ENCODE results near the gene OR6J1.
"Not testable (repeated sequence)": the region's sequence is repeated elsewhere in the genome, so short reads cannot be mapped to it uniquely, and the experiment has no call there.

OR6J1 gene

DNA sequence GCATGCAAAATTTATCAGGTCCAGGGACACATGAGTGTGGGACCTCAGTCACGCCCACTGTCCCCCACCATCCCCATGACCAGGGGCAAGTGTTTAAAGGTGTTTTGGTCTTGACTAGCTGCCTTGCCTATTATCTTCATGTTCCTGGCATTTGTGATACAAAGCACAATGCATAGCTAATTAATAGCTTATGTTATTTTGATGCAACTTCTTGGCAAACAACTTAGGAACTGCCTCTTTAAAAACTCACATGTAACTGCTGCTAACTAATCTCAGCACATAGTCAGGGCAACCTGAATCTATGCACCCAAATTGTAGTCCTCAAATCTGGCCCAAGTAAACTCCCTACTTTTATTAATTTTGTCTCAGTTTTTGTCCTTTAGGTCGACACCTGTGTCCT is 7.4 kb upstream of the OR6J1 start:
- DNase-seq (ENCODE audit: low read depth in 2 of 2, low spot score in 1 of 2): no peak

DNA sequence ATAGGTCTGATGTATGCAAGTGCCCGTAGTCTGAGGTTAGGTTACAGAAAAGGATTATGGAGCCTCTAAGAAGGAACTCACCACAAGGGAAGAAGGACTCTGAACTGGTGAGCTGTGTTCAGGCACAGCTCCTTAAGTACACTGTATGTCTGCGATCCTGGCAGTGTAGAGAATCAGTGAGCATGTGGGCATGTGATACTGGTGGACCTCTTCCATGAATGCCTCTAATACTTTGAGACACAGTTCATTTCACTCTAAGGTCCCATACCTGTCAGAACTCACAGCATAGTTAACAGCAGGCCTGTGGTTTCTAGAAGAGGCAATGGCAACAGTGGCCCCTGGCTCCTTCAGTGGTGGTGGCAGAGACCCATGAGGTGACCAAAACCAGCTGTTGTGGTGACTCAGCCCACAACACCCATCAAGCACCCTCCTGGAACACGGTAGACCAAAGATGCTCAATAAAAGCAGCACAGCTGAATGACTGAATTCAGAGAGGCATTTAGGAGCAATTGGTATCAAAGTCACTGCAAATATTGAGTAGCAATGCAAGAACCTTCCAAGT is 6.9 kb upstream of the OR6J1 start:
- DNase-seq (ENCODE audit: low read depth in 2 of 2, low spot score in 1 of 2): no peak

DNA sequence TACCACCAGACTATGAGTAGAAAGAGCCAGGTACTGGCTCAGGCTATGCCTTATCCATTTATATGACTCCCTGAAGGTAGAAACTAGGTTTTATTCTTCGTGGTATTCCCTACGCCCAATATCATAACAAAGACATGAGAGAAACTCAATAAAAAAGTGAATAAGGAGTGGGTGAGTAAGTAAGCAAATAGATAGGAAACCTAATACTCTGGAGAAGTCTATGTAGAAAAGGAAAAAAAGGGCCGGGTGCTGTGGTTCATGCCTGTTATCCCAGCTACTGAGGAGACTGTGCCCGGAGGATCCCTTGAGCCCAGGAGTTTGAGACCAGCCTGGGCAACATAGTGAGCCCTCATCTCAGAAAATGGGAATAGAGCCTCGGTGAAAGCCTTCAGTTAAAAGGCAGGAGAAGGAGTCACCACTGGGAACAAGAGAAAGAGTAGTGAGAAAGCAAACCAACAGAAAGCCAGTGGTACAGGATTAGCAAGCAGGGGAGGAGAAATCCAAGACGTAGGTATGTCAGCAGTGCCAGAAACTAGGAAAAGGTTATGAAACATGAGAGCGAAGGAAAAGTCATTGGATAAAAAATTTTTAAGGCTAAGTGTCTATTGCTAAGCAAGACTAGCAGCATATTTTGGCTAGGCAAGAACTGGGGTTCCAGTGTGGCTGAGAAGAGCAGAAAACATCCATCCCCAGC is 6.0 kb upstream of the OR6J1 start:
- no peak for DNase-seq (ENCODE audit: low read depth in 2 of 2, low spot score in 1 of 2)

DNA sequence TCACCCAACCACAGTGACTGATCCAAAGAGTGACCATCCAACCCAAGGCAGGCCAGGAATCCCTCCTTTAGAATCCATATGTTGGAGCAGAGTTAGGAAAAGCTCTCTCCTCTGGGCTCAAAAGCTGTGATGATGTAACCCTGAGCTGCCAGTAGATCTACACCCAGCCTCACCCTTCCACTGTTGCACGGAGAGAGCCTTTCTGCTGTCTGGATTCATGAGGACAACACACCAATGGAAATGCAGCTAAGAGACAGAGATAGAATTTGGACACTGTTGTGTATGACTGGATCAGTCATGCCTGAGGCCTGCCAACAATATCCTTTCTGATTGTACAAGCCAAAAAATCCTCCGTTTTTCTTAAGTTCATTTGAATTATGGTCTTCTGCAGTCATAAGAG is 4.4 kb upstream of the OR6J1 start:
- no peak for DNase-seq (ENCODE audit: low read depth in 2 of 2, low spot score in 1 of 2)

DNA sequence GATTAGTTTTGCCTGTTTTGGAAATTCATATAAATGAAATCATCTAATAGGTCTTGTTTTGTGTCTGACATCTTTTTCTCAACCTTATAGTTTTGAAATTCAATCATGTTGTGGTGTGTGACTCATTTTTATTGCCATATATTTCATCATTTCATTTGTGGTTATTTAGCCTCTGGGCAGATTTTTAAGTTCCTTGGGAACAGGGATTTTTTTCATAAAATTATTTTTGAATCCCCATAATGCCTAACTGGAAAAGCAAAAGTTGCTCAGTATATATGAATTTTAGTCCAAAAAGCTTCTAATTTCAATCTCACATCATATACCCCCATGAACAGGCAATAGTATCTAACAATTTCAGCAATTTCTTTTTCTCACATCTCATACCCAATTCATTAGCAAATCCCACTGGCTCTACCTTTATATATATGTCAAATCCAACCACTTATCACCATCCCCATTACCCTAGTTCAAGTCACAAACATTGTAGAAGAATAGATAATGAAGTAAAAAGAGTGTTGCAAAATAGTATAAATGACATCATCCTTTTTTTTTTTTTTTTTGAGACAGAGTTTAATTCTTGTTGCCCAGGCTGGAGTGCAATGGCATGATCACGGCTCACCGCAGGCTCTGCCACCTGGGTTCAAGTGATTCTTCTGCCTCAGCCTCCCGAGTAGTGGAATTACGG is 2.6 kb upstream of the OR6J1 start:
- DNase-seq (ENCODE audit: low read depth in 2 of 2, low spot score in 1 of 2): no peak

DNA sequence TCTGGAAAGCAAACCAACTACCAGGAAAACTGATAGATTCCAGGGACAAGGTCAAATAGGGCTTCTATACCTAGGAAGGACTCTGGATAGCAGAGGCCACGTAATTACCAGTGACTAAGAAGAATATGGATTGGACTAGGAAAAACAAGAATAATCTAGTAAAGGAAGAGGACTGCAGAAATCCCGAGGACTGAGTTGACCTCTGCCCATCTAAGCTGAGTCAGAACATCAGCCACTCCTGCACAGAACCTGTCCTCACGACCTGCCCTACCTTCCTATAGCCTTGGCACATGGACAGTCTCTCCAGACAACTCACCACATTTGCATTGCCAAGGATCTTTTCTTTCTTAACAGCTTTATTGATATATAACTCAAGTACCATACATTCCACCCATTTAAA is 2.3 kb downstream of the OR6J1 start:
- DNase-seq (ENCODE audit: low read depth in 2 of 2, low spot score in 1 of 2): no peak

DNA sequence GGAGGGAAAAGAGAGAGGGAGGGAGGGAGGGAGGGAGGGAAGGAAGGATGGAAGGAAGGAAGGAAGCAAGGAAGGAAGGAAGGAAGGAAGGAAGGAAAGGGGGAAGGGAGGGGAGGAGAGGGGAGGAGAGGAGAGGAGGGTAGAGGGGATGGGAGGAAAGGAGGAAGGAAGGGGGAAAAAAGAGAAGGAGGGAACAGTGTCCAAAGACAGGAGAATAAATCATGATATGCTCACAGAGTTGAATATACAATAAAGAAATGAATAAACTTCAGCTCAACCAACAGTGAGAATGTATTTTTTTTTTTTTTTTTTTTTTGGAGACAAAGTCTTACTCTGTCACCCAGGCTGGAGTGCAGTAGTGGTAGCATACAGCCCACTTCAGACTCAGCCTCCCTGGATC is 4.0 kb downstream of the OR6J1 start:
- no peak for DNase-seq (ENCODE audit: low read depth in 2 of 2, low spot score in 1 of 2)

DNA sequence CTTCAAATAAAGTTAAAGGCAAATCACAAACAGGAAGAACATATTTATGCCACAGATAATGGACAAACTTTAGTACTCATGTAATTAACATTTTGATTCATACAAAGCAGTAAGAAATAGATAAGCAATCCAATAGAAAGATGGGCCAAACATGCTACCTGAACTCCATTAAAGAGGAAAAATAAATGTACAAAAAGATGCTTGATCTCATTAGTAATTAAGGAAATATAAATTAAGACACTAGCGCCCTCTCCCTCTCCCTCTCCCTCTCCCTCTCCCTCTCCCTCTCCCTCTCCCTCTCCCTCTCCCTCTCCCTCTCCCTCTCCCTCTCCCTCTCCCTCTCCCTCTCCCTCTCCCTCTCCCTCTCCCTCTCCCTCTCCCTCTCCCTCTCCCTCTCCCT is 8.2 kb downstream of the OR6J1 start:
- DNase-seq (ENCODE audit: low read depth in 2 of 2, low spot score in 1 of 2): not testable (repeated sequence)

DNA sequence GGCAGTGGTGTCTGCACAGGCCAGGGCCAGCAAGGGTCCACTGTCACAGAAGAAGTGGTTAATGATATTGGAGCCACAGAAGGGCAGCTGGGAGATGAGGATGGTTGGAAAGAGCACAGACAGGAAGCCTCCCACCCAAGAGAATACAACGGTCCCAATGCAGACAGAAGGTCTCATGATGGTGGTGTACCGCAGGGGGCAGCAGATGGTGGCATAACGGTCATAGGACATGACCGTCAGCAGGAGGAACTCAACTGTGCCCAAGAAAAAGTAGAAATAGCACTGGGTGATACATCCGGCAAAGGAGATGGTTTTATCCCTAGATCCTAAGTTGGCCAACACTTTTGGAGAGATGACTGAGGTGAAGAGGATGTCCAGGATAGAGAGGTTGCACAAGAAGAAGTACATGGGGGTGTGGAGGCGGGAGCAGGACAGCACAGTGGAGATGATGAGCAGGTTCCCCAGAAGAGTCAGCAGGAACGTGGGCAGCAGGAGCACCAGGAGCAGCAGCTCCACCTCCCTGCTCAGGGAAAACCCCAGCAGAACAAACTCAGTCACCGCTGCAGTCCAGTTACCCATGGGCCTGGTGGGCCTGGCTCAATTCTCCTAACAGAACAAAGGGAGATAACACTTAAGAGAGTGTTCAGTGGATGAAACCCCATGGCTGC is 9.8 kb downstream of the OR6J1 start:
- DNase-seq (ENCODE audit: low read depth in 2 of 2, low spot score in 1 of 2): no peak

DNA sequence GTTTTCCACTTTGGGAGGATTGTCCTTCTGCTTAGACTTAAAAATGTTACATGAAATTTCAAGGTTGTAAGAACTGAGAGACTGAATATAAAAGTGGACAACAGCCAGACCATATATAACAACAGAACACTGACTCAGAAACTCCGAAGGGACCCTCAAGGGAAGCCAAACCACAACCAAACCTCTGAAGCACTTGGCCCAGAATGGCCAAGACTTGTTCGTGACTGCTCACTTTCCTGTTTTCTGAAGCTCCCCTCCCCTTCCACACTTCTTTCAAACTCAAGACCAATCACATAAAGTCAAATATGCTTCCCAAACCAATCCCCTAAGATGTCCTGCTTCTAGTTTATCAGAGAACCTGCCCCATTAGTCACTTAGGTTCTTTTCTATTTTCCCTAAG is 13.7 kb downstream of the OR6J1 start:
- no peak for DNase-seq (ENCODE audit: low read depth in 2 of 2, low spot score in 1 of 2)

DNA sequence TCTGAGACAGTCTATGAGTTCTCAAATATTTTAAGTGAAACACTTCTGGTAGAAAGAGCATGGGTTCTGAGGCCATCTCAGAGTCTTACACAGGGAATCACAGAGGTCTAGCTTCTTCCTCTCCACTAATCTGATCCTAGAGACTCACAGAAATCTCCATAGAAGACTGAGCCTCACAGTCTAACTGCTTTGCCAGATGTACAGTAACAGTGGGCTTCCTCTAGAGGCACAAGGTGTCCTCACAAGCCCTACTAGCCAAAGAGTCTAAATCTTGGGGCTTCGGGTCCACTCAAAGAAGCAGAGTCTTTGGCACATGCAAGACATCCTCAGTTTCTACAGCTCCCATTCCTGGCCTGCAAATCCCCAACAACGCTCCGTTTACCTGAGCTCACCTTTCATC is 14.1 kb downstream of the OR6J1 start:
- no peak for DNase-seq (ENCODE audit: low read depth in 2 of 2, low spot score in 1 of 2)

DNA sequence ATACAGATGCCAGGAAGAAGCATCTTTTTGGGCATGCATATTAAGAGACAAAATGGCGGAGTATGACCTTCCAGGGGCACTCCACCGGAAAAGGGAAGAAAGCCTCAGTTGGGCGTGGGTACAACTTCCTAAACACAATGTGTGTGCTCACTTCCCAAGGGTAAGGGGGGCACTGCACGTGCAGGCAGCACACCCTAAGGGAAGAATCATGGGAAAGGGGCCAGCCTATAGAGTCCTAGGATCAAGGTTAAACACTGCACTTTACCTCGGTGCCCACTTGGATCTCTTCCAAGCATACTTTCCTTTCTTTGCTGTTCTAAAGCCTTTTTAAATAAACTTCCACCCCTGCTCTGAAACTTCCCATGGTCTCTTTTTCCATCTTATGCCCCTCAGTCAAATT is 14.8 kb downstream of the OR6J1 start:
- no peak for DNase-seq (ENCODE audit: low read depth in 2 of 2, low spot score in 1 of 2)

DNA sequence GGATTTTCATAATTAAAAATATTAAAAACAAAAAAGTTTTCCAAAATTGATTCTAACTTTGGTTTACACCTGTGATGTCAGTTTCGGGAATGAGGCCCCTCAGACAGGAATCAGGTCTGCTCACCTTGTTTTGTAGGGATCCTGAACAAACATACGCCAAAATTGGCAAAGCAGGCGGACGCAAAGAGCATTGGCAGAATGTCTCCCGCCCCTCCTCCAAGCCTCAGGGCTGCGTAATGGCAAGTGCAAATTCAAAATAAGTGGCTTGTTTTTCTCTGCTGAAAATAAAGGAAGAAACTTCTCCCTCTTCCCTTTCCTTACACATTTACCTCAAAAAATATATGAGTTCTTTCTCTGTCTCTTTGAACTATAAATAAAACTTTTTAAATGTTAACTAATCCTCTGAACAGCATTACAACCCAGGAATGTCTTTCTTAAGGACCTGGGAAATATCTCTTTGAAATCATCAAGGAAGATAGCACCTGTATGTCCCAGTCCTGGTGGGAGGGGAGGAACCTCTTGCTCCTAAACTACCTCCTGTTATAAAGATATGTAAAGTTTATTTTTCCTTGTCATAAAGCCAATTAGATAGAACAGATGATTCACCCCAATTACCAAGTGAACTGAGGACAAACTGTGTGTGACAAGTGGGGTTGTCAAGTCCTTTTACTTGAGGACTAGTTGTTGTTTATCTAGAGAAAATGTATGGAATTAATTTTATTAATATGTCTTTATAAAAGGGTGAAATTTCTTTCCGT is 16.5 kb downstream of the OR6J1 start:
- no peak for DNase-seq (ENCODE audit: low read depth in 2 of 2, low spot score in 1 of 2)

DNA sequence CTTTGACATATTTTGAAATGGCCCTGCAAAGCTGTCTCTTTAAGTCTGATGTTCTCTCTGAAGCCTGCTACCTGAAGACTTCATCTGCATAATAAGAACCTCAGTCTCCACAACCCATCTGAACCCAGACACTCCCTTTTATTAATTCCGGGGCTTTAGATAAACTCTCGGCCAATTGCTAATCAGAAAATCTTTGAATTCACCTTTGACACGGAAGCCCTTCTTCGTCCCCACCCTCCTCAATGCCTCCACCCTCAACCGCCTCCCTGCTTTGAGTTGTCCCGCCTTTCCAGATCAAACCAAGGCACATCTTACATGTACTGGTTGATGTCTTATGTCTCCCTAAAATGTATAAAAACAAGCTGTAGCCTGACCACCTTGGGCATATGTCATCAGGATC is 17.6 kb downstream of the OR6J1 start:
- no peak for DNase-seq (ENCODE audit: low read depth in 2 of 2, low spot score in 1 of 2)

DNA sequence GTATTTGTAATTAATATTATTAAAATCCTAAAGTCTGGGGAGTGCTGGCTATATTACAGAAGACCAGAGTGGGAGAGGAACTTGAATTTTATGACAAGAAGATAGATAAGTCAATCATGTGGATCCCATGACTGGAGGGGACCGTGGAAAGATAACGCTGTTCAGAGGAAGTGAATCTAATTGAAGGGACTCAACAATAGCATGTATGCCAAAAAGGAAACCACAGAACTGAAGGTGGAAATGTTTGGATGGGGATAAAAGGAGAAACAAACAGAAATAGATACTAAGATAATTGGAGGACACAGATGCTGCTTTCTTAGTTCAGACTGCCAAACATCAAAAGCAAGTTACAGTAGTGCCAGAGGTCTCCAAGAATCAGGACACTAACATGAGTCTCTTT is 21.1 kb downstream of the OR6J1 start:
- no peak for DNase-seq (ENCODE audit: low read depth in 2 of 2, low spot score in 1 of 2)

DNA sequence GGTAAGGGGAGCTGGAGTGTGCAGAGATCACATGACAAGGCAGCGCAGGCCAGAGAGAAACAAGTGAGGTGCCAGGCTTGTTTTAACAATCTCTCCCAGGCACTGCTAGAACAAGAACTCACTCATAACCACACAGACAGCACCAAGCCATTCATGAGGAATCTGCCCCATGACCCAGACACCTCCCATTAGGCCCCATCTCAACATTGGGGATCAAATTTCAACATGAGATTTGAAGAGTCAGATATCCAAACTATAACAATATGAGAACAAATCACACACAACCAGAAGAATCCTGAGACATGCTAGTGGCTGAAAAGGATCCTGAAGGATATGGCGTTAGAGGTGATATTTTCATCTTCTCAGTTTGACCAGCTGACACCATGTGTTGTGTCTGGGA is 21.9 kb downstream of the OR6J1 start:
- no peak for DNase-seq (ENCODE audit: low read depth in 2 of 2, low spot score in 1 of 2)

DNA sequence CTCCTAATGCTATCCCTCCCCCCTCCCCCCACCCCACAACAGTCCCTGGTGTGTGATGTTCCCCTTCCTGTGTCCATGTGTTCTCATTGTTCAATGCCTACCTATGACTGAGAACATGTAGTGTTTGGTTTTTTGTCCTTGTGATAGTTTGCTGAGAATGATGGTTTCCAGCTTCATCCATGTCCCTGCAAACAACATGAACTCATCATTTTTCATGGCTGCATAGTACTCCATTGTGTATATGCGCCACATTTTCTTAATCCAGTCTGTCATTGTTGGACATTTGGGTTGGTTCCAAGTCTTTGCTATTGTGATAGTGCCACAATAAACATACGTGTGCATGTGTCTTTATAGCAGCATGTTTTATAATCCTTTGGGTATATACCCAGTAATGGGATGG is 28.4 kb downstream of the OR6J1 start:
- not testable (repeated sequence) for DNase-seq (ENCODE audit: low read depth in 2 of 2, low spot score in 1 of 2)

DNA sequence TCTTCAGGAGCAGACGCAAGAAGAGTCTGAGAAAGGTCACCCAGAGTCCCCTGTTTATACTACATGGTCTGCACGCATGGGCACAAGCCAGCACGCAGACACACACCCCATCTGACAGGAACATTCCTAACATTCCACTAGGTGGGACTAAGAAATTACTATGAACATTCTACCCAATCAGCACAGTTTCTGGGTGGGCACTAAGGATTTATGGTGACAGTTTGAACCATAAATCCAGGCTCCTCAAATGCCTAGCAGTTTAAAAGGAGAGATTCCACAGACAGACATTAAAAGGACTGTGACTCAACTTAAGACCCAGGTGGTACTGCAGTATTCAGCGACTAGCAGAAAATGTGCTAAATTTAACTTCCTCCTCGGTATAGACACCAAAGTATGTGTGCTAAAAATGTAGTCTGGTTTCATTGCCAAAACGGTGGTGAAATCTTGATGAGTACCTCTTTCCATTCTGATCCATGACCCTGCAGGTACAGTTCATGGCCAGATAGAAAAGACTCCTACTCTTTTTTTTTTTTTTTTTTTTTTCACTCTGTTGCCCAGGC is 29.8 kb downstream of the OR6J1 start:
- no peak for DNase-seq (ENCODE audit: low read depth in 2 of 2, low spot score in 1 of 2)

DNA sequence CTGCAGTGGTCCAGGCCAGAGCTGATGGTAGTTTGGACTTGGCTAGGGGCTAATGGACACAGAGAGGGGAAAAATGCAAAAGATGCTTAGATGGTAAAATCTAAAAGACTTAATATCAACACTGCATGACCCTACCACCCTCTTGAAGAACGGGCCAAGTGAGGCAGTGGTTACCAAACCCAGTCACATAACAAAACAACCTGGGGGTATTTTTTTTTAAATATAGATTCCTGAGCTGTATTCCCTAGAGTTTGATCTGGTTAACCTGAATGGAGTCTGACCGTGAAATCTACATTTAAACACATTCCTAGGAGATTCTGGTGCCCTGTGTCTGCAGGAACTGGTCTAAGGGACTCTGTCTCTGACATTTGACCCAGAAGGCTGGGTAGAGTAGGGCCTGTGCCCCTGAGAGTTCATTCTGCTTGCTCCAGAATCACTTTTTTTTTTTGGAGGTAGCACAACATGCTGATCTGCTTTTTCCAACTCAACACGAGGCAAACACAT is 30.4 kb downstream of the OR6J1 start:
- DNase-seq (ENCODE audit: low read depth in 2 of 2, low spot score in 1 of 2): no peak

DNA sequence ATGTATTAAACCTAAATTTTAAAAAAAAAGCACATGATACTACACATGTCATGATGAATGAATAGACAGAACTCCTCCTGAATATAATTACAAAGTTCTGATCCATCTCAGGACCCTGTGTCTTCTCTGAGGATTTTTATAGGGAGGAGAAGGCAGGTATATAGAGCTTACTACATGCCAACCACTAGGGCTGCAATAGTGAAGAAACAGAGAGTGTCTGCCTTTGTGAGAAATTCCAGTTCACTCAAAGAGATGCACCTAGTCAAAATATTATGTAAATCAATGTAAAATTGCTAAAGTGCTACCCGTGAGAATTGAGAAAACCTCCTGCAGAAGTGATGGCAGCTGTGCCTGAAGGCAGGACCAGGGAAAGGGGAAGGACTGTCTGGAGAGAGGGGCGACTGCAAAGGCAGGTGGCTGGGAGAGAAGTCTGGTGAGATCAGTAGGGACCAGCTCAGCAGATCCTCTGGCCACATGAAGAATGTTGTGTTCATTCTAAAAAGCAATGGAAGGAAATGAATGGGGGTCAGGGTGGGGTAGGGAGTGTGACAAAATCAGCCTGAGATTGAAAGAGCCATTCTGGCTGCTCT is 31.0 kb downstream of the OR6J1 start:
- DNase-seq (ENCODE audit: low read depth in 2 of 2, low spot score in 1 of 2): no peak

DNA sequence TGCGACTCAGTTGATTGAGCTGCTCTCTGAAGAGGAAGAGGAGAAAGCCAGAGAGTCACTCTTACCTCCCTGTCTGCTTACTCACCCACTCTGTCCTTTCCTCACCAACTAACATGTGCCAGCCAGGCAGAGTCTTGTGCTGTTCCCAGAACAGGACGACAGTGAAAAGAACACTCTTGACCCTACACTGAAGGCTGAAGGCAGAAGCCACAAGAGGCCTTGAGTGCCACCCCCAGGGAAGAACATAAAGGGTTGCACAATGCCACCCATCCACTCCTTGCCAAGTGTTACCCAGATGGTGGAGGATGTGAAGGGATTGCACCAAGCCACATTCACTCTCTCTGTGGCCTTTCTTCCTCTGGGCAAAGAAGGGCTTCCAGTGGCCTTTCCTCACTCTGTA is 33.2 kb downstream of the OR6J1 start:
- no peak for DNase-seq (ENCODE audit: low read depth in 2 of 2, low spot score in 1 of 2)
